HAP-1 (cell line): ENCODE measurements around the gene DCT.
A peak's percentile ranks its signal among the peaks of the same experiment; 100 is the strongest.

Experiments used
- DNase-seq, 2 experiments: peaks; one replicate each; pipeline ENCODE4 v3.0.0-alpha.2; 2016 to 2020; ENCODE audit warnings: low spot score in 2 of 2
- H3K27me3 ChIP-seq: fragments of 250-450 bp; sonication (Bioruptor Pico); 2 replicates; pipeline ENCODE4 v1.5.1; 2020; ENCODE audit warnings: low read depth, mild to moderate bottlenecking, moderate library complexity
- H3K36me3 ChIP-seq: fragments of 250-450 bp; sonication (Bioruptor Pico); replicated peaks from 2 replicates; pipeline ENCODE4 v1.5.1; 2020; ENCODE audit warnings: mild to moderate bottlenecking
- H3K4me1 ChIP-seq: fragments of 250-450 bp; sonication (Bioruptor Pico); 2 replicates; pipeline ENCODE4 v1.5.1; 2020; ENCODE audit warnings: mild to moderate bottlenecking
- H3K4me3 ChIP-seq: fragments of 250-450 bp; sonication (Bioruptor Pico); 2 replicates; pipeline ENCODE4 v1.5.1; 2020; ENCODE audit warnings: mild to moderate bottlenecking, moderate library complexity
- H3K9me3 ChIP-seq: fragments of 250-450 bp; sonication (Bioruptor Pico); 2 replicates; pipeline ENCODE4 v1.5.1; 2020; ENCODE audit warnings: mild to moderate bottlenecking, moderate library complexity
- in situ Hi-C: fragments of 300-500 bp; cut with MboI; formaldehyde crosslinking; loops from 3 replicates; pipeline ENCODE4 v1.14.3; 2020; ENCODE audit warnings: low sequenced_read_pairs, inconsistent platforms, mixed read lengths

The DCT gene

GRCh38 chr13:94483970-94484369, 4.5 kb upstream of the DCT start:
- Histone ChIP-seq H3K36me3 (no peaks in the 10 kb centered on the region), H3K4me3 (no peak overlapping the region), H3K9me3 (no peaks in the 10 kb centered on the region), H3K27me3 (peaks cover 12% of the 10 kb centered on the region), H3K4me1 (no peaks in the 10 kb centered on the region)
- DNase-seq: no peak
- in situ Hi-C loops: no loop called here

GRCh38 chr13:94481941-94482340, 2.5 kb upstream of the DCT start:
- in situ Hi-C loops: no loop called here
- no peak for DNase-seq
- H3K4me3 ChIP-seq: no peak overlapping the region

GRCh38 chr13:94480672-94481145, 1.2 kb upstream of the DCT start:
- no peaks in the 10 kb centered on the region; the same call in 1 of the 2 replicates for H3K27me3 ChIP-seq
- DNase-seq: no peak
- in situ Hi-C loops: no loop called here

More at GRCh38 chr13:94481941-94482340, 2.5 kb upstream of the DCT start:
- Histone ChIP-seq H3K4me1 (no peaks in the 10 kb centered on the region), H3K27me3 (peaks cover 9% of the 10 kb centered on the region), H3K36me3 (no peaks in the 10 kb centered on the region), H3K9me3 (no peaks in the 10 kb centered on the region)

GRCh38 chr13:94478913-94479312, 569 bp downstream of the DCT start:
- in situ Hi-C loops: no loop called here
- H3K4me1 ChIP-seq: no peaks in the 10 kb centered on the region
- no peak overlapping the region for H3K4me3 ChIP-seq
- no peaks in the 10 kb centered on the region for H3K9me3 ChIP-seq
- H3K36me3 ChIP-seq: no peaks in the 10 kb centered on the region
- no peak for DNase-seq
- no peaks in the 10 kb centered on the region for H3K27me3 ChIP-seq

More at GRCh38 chr13:94480672-94481145, 1.2 kb upstream of the DCT start:
- Histone ChIP-seq H3K4me1 (no peaks in the 10 kb centered on the region), H3K9me3 (no peaks in the 10 kb centered on the region), H3K4me3 (no peak overlapping the region), H3K36me3 (no peaks in the 10 kb centered on the region)

- Histone ChIP-seq H3K9me3 (no peaks in the 10 kb centered on the region), H3K27me3 (no peaks in the 10 kb centered on the region), H3K4me3 (no peak overlapping the region), H3K4me1 (no peaks in the 10 kb centered on the region), H3K36me3 (no peaks in the 10 kb centered on the region)
- in situ Hi-C loops: no loop called here
- DNase-seq: no peak
Measured at GRCh38 chr13:94470126-94470525, 9.4 kb downstream of the DCT start.

GRCh38 chr13:94464771-94465170, 14.7 kb downstream of the DCT start:
- no peaks in the 10 kb centered on the region for H3K36me3 ChIP-seq
- no peaks in the 10 kb centered on the region for H3K4me1 ChIP-seq
- no peaks in the 10 kb centered on the region for H3K9me3 ChIP-seq
- no peaks in the 10 kb centered on the region for H3K27me3 ChIP-seq
- no peak overlapping the region for H3K4me3 ChIP-seq
- in situ Hi-C loops: no loop called here
- no peak for DNase-seq

GRCh38 chr13:94462670-94463069, 16.8 kb downstream of the DCT start:
- H3K4me3 ChIP-seq: no peak overlapping the region
- H3K9me3 ChIP-seq: no peaks in the 10 kb centered on the region
- in situ Hi-C loops: no loop called here
- no peaks in the 10 kb centered on the region for H3K4me1 ChIP-seq
- no peaks in the 10 kb centered on the region for H3K36me3 ChIP-seq
- H3K27me3 ChIP-seq: no peaks in the 10 kb centered on the region
- DNase-seq: no peak

GRCh38 chr13:94459116-94459515, 20.4 kb downstream of the DCT start:
- Histone ChIP-seq H3K36me3 (no peaks in the 10 kb centered on the region), H3K4me1 (no peaks in the 10 kb centered on the region), H3K9me3 (no peaks in the 10 kb centered on the region), H3K4me3 (no peak overlapping the region), H3K27me3 (no peaks in the 10 kb centered on the region)
- no peak for DNase-seq
- in situ Hi-C loops: no loop called here

- Histone ChIP-seq H3K36me3 (no peaks in the 10 kb centered on the region), H3K4me1 (no peaks in the 10 kb centered on the region), H3K27me3 (no peaks in the 10 kb centered on the region), H3K4me3 (no peak overlapping the region), H3K9me3 (no peaks in the 10 kb centered on the region)
- DNase-seq: no peak
- in situ Hi-C loops: no loop called here
Measured at GRCh38 chr13:94455414-94455813, 24.1 kb downstream of the DCT start.

- Histone ChIP-seq H3K36me3 (no peaks in the 10 kb centered on the region), H3K4me3 (no peak overlapping the region), H3K9me3 (no peaks in the 10 kb centered on the region), H3K4me1 (no peaks in the 10 kb centered on the region), H3K27me3 (no peaks in the 10 kb centered on the region)
- no peak for DNase-seq
- in situ Hi-C loops: no loop called here
Measured at GRCh38 chr13:94454906-94455305, 24.6 kb downstream of the DCT start.

GRCh38 chr13:94454334-94454733, 25.1 kb downstream of the DCT start:
- H3K36me3 ChIP-seq: no peaks in the 10 kb centered on the region
- no peak for DNase-seq
- H3K27me3 ChIP-seq: no peaks in the 10 kb centered on the region
- no peaks in the 10 kb centered on the region for H3K9me3 ChIP-seq
- no peak overlapping the region for H3K4me3 ChIP-seq
- in situ Hi-C loops: no loop called here
- no peaks in the 10 kb centered on the region for H3K4me1 ChIP-seq

GRCh38 chr13:94444826-94445225, 34.7 kb downstream of the DCT start:
- in situ Hi-C loops: loop anchor here (25.0 kb wide), 1 partner anchor 717 kb away; no protein-coding TSS in a partner anchor
- no peaks in the 10 kb centered on the region for H3K9me3 ChIP-seq
- DNase-seq: no peak
- no peaks in the 10 kb centered on the region for H3K36me3 ChIP-seq
- H3K27me3 ChIP-seq: 0 out of 2 replicates have a peak, but pooled peaks cover 3% of the 10 kb centered on the region
- H3K4me1 ChIP-seq: no peaks in the 10 kb centered on the region
- no peak overlapping the region for H3K4me3 ChIP-seq

GRCh38 chr13:94435604-94436226, 43.8 kb downstream of the DCT start:
- Histone ChIP-seq H3K36me3 (no peaks in the 10 kb centered on the region), H3K9me3 (no peaks in the 10 kb centered on the region), H3K4me1 (peaks cover 14% of the 10 kb centered on the region), H3K27me3 (peaks cover 10% of the 10 kb centered on the region; the same call in 1 of the 2 replicates), H3K4me3 (no peak overlapping the region)
- DNase-seq: peak in 1 of 2 experiments; percentile 47
- in situ Hi-C loops: loop anchor here (5.0 to 25.0 kb wide), 2 partner anchors 177 to 727 kb away; no protein-coding TSS in a partner anchor

GRCh38 chr13:94433055-94433961, 46.2 kb downstream of the DCT start:
- Histone ChIP-seq H3K4me1 (peaks cover 14% of the 10 kb centered on the region), H3K36me3 (no peaks in the 10 kb centered on the region), H3K9me3 (no peaks in the 10 kb centered on the region), H3K4me3 (peak overlapping the region; percentile 7), H3K27me3 (peaks cover 2% of the 10 kb centered on the region; the same call in 1 of the 2 replicates)
- in situ Hi-C loops: loop anchor here (25.0 kb wide), 1 partner anchor 729 kb away; no protein-coding TSS in a partner anchor
- DNase-seq: peak; percentile 41 to 62
